Measurements from ENCODE around the gene TRPM4.

DNA sequence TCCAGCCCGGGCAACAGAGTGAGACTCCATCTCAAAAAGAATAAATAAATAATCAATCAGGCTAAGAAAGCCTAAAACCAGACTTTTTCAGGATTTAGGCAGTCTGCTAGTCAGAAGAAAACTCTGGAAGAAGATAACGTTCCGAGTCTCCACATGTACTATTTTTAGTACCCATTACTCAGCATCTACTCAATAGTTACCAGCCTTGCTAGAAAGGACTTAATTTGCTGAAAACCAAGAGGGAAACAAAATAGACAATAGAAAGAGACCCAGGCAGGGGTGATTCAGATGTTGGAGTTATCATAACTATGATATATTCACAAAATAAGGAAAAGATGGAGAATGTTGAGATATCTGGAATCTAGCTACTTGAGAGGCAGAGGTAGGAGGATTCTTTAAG lies 47.0 kb upstream of the TRPM4 start:
- no peak for TF ChIP-seq POLR2A (IDR thresholded peaks at IDR 0.05)
- TF ChIP-seq, protein P1, sequence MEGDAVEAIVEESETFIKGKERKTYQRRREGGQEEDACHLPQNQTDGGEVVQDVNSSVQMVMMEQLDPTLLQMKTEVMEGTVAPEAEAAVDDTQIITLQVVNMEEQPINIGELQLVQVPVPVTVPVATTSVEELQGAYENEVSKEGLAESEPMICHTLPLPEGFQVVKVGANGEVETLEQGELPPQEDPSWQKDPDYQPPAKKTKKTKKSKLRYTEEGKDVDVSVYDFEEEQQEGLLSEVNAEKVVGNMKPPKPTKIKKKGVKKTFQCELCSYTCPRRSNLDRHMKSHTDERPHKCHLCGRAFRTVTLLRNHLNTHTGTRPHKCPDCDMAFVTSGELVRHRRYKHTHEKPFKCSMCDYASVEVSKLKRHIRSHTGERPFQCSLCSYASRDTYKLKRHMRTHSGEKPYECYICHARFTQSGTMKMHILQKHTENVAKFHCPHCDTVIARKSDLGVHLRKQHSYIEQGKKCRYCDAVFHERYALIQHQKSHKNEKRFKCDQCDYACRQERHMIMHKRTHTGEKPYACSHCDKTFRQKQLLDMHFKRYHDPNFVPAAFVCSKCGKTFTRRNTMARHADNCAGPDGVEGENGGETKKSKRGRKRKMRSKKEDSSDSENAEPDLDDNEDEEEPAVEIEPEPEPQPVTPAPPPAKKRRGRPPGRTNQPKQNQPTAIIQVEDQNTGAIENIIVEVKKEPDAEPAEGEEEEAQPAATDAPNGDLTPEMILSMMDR (IDR thresholded peaks at IDR 0.05), result no peak
